ENCODE results near the gene TCP11L1. TPM values are rescaled to one million over a fixed set of nuclear protein-coding genes. Genes with fewer than 3 reads are reported as not detected.

TCP11L1 gene
- total RNA-seq, 1 donor from 2014 or later, result 15.7 TPM

DNA sequence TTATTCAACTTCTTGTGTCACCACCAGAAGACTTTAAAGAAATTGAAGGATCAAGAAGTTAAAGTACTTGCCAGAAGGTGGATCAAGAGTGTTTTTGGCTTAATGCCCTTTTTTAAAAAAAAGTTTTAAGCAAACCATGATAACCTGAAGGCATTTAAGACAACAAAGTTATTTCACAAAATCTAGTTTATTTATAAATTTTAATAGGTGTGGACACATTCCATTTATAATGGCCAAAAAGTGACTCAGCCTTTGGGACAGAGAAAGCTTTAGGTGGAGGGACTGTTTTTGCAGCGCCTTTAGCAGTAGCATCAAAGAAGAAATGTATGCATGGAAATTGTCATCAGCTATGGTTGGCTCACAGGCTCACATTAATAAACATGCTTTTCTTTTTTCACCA is 17.9 kb downstream of the TCP11L1 start:
- H3K36me3 ChIP-seq, result peaks cover 56% of the 10 kb centered on the region

DNA sequence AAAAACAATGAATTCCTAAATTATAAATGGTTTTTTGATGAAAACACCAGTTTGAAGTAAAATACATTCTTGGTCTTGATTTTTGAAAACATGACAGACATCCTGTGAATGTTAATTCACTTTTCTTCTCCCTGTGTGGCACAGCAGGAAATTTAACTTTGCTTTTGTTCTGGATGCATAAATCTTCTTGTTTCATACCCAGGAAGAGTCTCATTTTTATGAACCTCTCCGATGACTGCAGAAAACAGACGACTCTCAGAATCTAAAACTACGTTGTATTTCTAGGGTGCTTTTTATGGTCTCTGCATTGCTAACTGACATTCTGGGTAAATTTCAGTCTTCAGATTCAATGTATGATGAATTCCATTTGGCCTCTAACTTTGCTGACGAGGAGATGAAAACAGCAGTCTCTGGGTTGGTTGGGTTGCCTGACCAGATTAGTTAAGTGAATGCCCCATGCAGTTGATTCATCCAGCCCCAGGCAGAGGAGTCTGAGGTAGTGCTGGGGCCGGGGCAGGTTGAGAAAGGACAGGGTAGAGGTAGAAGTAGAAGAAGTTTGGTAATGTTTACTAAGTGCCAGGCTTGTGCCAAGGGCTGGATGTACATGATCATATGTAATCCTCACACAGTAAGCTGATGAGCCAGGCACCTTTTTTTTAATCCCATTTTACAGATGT is 20.1 kb downstream of the TCP11L1 start:
- peaks cover 65% of the 10 kb centered on the region for H3K36me3 ChIP-seq

More for the DNA sequence above, 17.9 kb downstream of the TCP11L1 start:
- no peaks in the 10 kb centered on the region for H3K27me3 ChIP-seq
- no peak overlapping the region for H3K27ac ChIP-seq
- intact Hi-C loops (cut with DNase I), result no loop called here
- TF ChIP-seq, protein P1, sequence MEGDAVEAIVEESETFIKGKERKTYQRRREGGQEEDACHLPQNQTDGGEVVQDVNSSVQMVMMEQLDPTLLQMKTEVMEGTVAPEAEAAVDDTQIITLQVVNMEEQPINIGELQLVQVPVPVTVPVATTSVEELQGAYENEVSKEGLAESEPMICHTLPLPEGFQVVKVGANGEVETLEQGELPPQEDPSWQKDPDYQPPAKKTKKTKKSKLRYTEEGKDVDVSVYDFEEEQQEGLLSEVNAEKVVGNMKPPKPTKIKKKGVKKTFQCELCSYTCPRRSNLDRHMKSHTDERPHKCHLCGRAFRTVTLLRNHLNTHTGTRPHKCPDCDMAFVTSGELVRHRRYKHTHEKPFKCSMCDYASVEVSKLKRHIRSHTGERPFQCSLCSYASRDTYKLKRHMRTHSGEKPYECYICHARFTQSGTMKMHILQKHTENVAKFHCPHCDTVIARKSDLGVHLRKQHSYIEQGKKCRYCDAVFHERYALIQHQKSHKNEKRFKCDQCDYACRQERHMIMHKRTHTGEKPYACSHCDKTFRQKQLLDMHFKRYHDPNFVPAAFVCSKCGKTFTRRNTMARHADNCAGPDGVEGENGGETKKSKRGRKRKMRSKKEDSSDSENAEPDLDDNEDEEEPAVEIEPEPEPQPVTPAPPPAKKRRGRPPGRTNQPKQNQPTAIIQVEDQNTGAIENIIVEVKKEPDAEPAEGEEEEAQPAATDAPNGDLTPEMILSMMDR (IDR thresholded peaks at IDR 0.05), result no peak
- no peaks in the 10 kb centered on the region for H3K4me1 ChIP-seq
- ATAC-seq, result no peak
- no peak overlapping the region for H3K4me3 ChIP-seq
- H3K9me3 ChIP-seq, result no peaks in the 10 kb centered on the region
- DNase-seq, result no peak

DNA sequence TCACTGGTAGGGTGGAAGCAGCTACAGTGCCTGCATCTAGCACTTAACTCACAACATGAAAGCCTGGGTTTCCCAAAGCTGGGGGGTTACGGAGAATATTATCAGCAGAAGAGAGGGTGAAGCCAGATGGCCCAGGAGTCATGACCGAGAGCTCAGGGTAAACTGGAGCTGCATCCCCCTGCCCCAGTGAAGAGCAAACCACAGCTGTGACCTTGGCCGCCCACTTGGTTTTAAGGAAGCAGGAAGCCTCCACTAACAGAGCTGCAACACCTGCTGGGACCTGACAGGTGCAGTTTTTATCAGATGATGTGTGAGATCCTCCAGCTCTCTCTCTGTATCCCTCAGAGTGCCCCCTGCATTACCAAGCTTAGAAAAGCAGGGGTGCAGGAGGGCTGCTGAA is 20.9 kb downstream of the TCP11L1 start:
- Histone ChIP-seq H3K4me3 (no peak overlapping the region), H3K4me1 (no peaks in the 10 kb centered on the region), H3K36me3 (peaks cover 65% of the 10 kb centered on the region), H3K27ac (no peak overlapping the region), H3K27me3 (no peaks in the 10 kb centered on the region), H3K9me3 (no peaks in the 10 kb centered on the region)
- TF ChIP-seq, protein P1 (IDR thresholded peaks at IDR 0.05), result no peak
- DNase-seq (no peak), ATAC-seq (no peak)
- intact Hi-C loops (cut with DNase I), result loop anchor here (5.0 kb wide), 1 partner anchor 98 kb away; no protein-coding TSS in a partner anchor

More for the DNA sequence above, 20.1 kb downstream of the TCP11L1 start:
- H3K27me3 ChIP-seq, result no peaks in the 10 kb centered on the region
- H3K4me1 ChIP-seq, result no peaks in the 10 kb centered on the region
- no peak overlapping the region for H3K4me3 ChIP-seq
- DNase-seq, result no peak
- no peak for ATAC-seq
- TF ChIP-seq, protein P1 (IDR thresholded peaks at IDR 0.05), result no peak
- intact Hi-C loops (cut with DNase I), result loop anchor here (5.0 kb wide), 1 partner anchor 97 kb away; no protein-coding TSS in a partner anchor
- H3K27ac ChIP-seq, result no peak overlapping the region
- no peaks in the 10 kb centered on the region for H3K9me3 ChIP-seq

DNA sequence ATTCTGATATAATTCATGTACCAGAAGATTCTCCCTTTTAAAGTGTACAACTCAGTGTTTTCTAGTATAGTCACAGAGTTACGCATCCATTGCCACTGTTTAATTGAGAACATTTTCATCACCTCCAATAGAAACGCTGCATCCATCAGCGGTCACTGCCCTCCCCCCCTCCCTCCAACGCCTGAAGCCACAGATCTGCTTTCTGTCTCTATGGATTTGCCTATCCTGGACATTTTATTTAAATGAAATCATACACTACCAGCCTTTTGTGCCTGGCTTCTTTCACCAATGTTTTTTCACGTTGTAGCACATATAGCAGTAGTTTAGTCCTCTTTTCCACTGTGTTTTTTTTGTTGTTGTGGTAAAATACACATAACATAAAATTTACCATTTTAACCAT is 22.8 kb downstream of the TCP11L1 start:
- Histone ChIP-seq H3K4me3 (no peak overlapping the region), H3K27me3 (no peaks in the 10 kb centered on the region), H3K36me3 (peaks cover 70% of the 10 kb centered on the region), H3K9me3 (no peaks in the 10 kb centered on the region), H3K27ac (no peak overlapping the region), H3K4me1 (no peaks in the 10 kb centered on the region)
- ATAC-seq, result no peak
- intact Hi-C loops (cut with DNase I), result loop anchor here (5.0 kb wide), 1 partner anchor 100 kb away; no protein-coding TSS in a partner anchor
- DNase-seq, result no peak
- TF ChIP-seq, protein P1 (IDR thresholded peaks at IDR 0.05), result no peak

DNA sequence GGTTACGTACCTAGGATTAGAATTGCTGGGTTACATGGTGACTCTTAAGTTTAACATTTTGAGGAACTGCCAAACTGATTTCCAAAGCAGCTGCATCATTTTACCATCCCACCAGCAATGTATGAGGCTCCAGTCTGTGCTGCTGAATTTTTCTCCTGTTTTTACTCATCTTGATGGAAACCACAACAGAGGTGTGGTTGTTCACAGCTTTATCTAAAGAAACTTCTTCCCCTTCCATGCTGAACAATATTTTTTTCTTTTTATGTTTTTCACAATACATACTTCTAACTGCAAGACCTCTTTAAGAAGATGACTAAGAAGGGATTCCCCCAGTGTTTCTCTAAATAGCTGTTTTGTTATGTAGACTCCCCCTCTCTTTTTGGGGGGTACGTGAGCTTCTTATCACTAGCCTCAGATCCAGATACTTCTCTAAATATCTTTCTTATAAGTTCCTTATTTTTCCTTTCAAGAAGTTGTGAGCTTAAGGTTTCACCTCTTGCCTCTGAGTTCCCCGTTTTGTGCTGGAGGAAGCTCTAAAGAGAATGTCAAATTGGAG is 24.0 kb downstream of the TCP11L1 start:
- Histone ChIP-seq H3K27me3 (no peaks in the 10 kb centered on the region), H3K4me1 (no peaks in the 10 kb centered on the region), H3K4me3 (no peak overlapping the region), H3K9me3 (no peaks in the 10 kb centered on the region), H3K27ac (no peak overlapping the region), H3K36me3 (peaks cover 70% of the 10 kb centered on the region)
- TF ChIP-seq, protein P1 (IDR thresholded peaks at IDR 0.05), result no peak
- DNase-seq, result no peak
- intact Hi-C loops (cut with DNase I), result loop anchor here (5.0 kb wide), 1 partner anchor 101 kb away; no protein-coding TSS in a partner anchor
- no peak for ATAC-seq

All from upper lobe of right lung (tissue), 1 donor.